GM21717 (cell line): ENCODE data around the gene IL5RA.

Experiments used
- ATAC-seq: cut with Tn5 transposase; IDR thresholded peaks from one replicate; pipeline ENCODE4 v1.9.1; 2021; ENCODE audit warnings: mild to moderate bottlenecking, moderate library complexity; ENCODE audit not compliant: unreplicated experiment

IL5RA gene

DNA sequence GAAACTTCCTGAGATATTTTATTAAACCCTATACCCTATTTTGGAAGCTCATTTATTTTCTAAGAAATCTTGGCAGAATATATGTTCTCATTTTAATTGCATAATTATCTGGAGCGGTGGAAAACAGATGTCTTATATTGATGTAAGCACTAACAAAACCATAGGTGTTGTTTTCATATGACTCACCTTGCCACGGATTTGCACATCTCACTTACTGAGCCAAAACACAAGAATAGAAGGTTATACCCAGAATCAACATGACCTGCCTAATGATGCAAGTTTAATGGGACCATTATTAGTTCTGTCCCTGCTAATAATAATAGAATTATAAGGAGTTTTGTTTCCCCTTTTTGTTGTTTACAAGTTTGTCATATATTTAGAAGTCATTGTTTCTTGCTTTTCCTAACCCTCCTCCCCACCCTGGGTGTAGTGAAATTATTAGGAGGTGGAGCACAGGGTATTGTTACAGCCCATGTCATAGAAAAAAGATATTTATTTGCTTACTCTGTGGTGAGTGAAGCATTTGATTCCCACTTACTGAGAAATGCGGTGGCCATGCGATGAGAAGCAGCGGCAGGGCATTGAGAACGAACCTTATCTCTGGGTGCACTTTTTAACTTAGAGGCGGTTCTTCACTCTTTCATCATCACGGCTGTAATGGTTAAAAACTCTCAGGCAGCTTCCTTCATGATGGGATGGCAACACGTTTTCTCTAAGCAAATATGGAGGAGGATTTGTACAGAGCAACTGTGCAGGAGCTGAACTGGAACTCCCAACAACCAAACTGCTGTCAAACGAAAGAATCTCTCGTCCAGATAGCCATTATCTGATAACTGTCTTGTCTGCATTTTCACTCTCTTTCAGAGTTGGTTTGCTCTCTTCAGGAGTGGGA is 521 bp downstream of the IL5RA start:
- ATAC-seq = peak; percentile 91

GRCh38 chr3:3107858-3108257 is 2.3 kb downstream of the IL5RA start:
- ATAC-seq = no peak

GRCh38 chr3:3107181-3107580 is 3.0 kb downstream of the IL5RA start:
- ATAC-seq = no peak

GRCh38 chr3:3105815-3106214 is 4.4 kb downstream of the IL5RA start:
- no peak for ATAC-seq

DNA sequence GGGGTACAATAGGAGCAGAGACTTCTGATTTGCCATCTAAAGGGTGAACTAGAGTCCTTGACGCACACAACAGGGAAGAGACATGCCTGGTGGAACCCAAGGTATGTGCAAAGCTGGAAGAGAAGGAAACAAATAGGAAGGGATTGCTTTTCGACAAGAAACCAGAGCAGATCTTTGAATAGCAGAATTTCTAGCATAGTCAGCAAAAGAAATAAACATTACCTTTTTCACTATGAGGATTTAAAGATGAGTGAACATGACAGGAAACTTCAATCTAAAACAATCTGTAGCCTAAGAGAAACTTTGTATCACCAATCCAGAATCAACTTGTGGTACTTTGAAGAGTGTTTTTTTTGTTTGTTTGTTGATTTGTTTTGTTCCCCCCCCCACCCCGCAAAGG is 4.9 kb downstream of the IL5RA start:
- no peak for ATAC-seq

GRCh38 chr3:3102751-3103150 is 7.4 kb downstream of the IL5RA start:
- ATAC-seq = no peak

DNA sequence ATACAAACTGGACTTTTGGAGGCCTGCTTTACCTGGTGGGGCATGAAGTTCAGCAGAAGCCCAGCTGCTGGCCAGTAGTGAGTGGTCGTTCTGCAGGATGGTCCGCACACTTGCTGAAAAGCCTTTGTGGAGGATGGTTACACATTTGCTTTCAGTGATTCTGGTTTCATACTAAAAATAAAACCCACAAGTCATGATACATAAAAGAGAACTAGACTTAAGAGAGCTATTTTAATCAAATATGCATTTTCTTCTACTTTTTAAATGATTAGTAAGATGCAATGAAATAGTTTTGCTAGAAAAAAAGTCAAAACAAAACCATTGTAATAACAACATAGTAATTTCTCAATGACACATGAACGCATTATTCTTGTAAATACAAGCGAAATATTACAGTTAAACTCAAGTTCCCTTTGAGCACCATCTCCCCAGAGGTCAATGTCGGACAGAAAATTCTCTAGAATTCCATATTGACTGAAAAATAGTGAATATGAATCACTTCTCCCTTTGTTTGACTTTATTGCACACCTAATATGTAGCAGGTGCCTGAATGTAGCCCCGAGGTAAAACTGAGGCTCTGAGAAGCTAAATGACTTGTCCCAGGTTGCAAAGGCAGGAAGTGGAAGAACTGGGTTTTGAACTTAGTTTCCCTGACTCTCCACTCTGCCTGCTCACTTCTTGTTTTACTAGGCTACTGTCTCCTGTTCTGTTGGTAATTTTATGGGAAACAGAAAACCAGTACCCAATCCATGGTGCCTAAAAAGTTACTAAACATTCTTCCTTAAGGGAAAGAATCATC is 8.3 kb downstream of the IL5RA start:
- no peak for ATAC-seq

DNA sequence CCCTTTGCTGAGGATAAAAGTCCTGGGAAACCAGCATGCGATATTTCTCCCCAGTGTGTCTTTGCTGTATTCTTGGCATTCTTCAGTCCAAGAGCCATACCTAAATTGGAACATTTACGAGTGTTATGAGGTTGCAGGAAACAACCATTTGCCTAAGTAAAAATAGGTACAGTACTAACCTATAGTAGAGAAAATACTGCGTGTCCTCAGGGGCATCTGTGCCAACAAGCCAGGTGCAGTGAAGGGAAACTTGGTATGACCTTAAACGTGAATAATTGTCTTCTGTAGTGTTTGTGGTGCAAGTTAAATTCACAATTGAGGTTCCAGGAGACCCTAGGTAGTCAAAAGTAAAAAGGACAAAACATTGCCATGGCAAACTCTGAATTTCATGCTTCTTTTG is 12.2 kb downstream of the IL5RA start:
- ATAC-seq = no peak

DNA sequence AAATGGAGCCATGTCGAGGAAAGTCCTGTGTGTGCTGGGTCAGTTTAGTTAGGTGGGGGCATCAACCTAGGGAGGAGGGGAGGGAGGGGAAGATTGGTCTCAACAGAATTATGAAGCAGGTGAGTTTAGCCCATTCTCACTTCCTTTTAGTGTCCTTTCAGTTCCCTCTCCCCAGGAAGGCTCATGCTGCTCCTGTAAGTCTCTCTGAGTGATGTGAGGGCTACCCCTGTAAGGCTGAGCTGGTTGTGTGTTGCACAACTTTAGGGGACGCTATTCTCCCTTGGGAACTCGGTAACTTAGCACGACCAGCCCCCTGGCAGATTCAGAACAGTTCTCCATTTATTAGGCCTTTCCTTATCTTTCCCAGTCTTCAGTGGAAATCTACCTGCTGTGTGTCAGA is 21.2 kb downstream of the IL5RA start:
- ATAC-seq = peak; percentile 99

DNA sequence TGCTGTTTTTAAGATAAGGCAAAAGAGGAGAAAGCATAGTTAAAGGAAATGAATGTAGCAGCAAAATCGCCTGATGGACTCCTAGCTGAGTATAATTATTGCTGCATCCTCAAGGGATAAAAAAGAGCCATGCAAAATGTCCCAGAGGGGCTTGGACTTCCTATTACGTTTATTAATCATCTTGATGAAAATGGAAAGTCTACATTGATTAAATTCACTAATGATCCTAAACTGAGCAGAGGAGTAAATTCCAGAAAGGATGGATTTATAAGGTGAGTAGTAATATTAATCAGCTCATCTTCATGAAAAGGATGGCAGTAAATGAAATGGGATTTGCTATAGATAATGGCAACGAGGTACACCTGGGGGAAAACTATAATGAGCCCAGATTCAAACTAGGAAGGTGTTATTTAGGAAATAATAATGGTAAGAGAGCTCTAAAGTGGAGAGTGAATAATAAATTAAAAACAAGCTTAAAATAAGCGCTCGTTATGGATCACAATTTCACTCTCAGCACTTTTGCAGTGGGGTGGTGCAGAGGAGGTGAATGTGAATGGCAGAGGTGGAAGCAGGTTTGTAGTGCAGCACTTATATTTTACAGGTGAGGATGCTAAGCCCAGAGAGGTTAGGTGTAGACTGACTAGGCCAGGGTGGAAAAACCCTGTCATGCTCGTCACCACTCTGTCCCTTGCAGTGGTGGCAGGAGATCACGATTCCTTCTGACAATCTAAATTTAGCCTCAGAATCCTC is 22.3 kb downstream of the IL5RA start:
- no peak for ATAC-seq

DNA sequence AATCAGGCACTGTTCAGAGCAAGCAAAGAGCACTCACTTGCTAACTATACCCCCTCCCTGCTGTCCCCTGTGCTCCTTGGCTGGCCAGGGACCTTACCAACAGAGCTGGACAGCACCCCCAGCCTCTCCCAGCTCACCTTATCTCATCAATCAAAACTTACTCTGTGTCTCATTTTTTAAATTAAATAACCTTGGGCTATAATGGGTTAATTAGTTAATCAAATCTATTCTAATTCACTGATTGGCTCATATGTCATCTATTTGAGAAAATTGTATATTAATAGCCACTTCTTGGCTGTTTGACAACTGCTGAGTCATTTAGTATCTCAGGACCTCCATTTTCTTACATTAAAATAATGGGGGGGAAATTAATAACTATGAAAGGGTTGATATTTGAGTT is 22.9 kb downstream of the IL5RA start:
- no peak for ATAC-seq

- ATAC-seq = no peak
Measured at GRCh38 chr3:3086239-3086638, 23.9 kb downstream of the IL5RA start.

- ATAC-seq = no peak
Measured at GRCh38 chr3:3085782-3086181, 24.4 kb downstream of the IL5RA start.

GRCh38 chr3:3084890-3085289 is 25.3 kb downstream of the IL5RA start:
- ATAC-seq = no peak

GRCh38 chr3:3082234-3082924 is 27.8 kb downstream of the IL5RA start:
- peak; percentile 93 for ATAC-seq

GRCh38 chr3:3081381-3082233 is 28.6 kb downstream of the IL5RA start:
- ATAC-seq = peak; percentile 52

DNA sequence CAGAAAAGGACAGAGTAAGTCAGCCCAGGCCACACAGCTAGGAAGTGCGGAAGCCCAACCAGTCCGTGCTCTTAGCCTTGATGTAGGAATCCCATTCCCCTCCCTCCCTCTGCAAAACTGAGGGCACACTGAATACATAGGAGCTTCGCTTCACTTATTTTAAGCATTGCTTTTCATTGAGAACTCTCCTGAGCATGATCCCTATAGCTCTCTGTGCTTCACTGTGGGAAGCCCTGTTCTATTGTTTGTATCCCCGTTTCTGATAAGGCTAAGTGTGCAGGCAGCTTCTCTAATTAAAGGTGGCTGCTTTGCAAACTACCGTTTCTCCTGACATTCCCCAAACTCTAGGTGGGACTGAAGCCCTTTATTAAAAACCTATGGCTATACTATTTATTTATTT is 29.9 kb downstream of the IL5RA start:
- no peak for ATAC-seq

- ATAC-seq = peak; percentile 82
Measured at GRCh38 chr3:3074551-3075257, 35.5 kb downstream of the IL5RA start.

DNA sequence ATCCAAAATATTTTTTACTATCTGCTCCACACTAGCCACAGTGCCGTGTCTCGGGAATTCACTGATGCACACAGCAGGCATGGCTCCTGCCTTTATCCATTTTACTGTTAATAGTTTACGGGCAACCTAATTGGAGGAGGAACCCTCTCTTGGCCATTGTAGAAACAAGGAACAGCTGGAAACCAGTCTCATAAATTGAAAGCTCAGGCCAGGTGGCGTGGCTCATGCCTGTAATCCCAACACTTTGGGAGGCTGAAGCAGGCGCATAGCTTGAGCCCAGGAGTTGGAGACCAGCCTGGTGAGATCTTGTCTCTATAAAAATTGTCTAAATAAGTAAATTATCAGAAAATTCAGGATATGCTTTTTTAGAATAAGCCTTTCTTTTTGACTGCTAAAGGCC is 39.0 kb downstream of the IL5RA start:
- ATAC-seq = no peak
